ENCODE data around the gene TRIM23.
A peak's percentile ranks its signal among the peaks of the same experiment; 100 is the strongest.

The TRIM23 gene

DNA sequence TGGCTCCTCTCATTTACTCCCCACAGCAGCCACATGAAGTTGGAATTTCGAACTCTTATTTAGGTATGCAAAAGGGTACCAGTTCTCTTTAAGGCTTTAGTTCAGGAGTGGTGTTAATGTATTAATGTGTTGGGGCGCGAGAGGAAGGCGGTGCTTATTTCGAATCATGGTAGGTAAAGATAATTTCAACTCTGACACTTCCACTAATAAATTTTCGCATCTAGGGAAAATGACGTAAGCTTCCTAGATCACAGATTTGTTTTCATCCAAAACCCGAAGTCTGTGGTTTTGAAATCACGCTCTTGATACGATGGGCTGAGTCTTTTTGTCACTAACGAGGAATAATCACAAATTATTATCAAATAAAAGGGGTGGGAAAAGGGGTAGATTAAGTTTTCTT, 60.4 kb downstream of the TRIM23 start:
- peak; percentile 63 for DNase-seq (ENCODE audit: low spot score)

DNA sequence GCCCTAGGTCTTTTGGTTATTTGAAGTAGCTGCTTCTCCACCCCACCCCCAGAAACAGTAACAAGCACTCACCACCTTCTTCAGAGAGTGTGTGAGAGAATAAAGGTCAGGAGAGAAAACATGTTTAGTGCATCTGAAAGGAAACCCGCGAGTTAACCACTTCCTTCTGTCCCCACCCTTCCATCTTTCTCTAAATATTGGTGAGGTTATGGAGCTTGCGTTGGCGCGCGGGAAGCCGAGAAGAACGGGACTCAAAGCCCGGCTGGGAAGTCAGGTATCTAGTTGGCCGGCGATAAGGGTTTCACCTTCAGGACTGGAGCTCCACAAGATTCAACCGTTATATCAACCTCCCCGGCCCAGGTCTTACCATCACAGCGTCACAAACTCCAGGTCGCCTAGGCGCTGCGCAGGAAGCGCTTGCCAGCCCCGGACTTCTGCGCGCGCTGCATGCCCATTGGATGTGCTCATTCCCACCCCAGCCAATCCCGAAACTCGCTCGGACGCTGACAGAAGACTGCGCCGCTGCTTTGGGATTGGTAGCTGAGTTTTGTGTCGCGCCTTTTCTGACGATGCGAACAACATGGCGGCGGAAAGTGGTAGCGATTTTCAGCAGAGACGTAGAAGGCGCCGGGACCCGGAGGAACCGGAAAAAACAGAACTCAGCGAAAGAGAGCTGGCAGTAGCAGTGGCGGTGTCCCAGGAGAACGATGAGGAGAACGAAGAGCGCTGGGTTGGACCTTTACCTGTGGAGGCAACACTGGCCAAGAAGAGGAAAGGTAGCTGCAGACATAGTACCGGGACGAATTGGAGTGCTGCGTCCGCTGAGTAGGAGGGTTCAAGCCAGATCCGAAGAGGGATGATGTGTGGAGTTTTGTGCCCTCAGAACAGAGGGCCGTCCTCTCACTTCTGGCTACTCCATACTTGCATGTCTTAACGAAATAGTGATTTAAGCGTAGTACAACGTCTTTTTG, 61.1 kb downstream of the TRIM23 start, which contains the start of the genes CENPK and PPWD1:
Gene CENPK, minus strand, starts transcription at position 438 of the 971 bp plus-strand sequence. CDS start 8,261 bp downstream, outside the sequence.
Gene PPWD1, plus strand, starts transcription at position 566 of the 971 bp plus-strand sequence. Its CDS starts 15 bp downstream, at position 581.
- DNase-seq (ENCODE audit: low spot score) = peak; percentile 92

DNA sequence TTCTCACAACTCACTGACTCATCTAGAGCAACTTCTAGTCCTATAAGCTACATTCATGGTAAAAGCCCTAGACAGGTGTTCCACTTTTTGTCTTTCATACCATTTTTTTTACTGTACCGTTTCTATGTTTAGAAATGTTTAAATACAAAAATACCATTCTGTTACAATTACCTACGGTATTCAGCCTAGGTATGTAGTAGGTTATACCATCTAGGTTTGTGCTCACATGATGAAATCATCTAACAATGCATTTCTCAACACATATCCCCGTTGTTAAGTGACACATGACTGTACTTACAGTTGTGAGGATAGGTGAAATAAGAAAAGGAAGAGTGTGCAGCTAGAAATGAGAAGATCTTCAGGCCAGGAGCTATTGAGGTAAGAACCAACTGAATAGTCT, 67.4 kb downstream of the TRIM23 start:
- no peak for DNase-seq (ENCODE audit: low spot score)

DNA sequence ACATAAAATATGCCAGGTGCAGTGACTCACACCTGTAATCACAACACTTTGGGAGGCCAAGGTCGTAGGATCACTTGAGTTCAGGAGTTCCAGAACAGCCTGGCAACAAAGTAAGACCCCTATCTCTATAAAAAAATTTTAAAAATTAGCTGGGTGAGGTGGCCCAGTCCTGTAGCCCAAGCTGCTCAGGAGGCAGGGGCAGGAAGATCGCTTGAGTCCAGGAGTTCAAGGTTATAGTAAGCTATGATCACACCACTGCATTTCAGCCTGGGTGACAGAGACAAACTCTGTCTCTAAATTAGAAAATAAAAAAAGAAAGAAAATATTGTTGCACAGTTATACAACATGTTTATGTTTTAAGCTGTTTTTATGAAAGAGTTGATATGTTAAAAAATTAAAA, 68.0 kb downstream of the TRIM23 start:
- DNase-seq (ENCODE audit: low spot score) = no peak

DNA sequence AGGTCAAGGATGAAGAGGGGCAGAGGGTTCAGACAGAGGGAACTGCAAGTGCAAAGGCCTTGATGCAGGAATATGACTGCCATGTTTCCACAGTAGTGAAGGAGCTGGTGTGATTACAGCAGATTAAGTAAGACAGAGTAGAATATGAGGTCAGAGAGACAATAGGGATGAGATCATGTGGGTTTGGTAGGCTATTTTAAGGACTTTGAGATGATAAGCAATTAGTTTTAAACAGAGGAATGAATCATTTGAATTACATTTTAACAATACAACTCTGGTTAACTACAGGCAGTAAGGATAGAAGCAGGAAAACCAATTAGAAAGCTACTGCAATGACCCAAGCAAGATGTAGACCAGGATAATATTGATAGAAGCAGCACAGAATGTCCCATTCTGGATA, 68.8 kb downstream of the TRIM23 start:
- no peak for DNase-seq (ENCODE audit: low spot score)

DNA sequence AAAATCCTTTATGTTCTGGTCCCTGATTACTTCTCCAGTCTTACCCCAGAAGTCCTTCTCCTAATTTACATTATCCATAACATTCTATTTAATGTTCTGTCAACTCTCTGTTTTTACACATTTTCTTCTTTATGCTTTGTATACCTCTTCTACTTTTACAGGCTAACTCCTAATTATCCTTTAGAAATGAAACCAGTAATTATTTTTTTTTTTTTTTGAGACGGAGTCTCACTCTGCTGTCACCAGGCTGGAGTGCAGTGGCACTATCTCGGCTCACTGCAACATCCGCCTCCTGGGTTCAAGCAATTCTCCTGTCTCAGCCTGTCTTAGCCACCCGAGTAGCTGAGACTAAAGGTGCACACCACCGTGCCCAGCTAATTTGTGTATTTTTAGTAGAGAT, 70.2 kb downstream of the TRIM23 start:
- no peak for DNase-seq (ENCODE audit: low spot score)

DNA sequence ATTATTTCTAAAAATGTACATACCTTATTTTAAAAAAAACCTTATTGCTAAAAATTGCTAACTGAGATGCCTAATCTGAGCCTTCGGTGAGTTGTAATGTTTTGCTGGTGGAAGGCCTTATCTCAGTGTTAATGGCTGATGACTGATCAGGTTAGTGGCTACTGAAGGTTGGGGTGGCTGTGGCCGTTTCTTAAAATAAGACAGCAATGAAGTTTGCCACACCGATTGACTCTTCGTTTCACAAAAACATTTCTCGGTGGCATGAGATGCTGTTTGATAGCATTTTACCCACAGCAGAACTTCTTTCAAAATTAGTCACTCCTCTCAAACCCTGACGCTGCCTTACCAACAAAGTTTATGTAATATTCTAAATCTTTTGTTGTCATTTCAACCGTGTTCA, 75.9 kb downstream of the TRIM23 start:
- DNase-seq (ENCODE audit: low spot score) = no peak

DNA sequence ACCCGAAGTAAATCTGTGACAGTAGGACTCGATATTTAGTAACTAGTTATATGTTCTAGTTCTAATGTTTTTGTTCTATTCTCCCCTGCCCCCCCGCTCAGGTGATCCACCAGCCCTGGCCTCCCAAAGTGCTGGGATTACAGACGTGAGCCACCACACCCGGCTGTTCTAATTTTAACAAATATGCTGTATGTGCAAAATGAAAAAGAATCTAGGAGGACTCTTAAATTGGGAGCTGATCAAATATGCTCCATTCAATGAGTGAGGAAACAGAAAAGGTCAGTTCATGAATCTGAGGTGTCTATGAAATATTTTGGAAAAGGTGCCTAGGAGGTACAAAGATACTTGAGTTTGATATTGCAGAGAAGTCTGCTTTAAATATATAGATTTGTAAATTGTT, 78.0 kb downstream of the TRIM23 start:
- DNase-seq (ENCODE audit: low spot score) = no peak

DNA sequence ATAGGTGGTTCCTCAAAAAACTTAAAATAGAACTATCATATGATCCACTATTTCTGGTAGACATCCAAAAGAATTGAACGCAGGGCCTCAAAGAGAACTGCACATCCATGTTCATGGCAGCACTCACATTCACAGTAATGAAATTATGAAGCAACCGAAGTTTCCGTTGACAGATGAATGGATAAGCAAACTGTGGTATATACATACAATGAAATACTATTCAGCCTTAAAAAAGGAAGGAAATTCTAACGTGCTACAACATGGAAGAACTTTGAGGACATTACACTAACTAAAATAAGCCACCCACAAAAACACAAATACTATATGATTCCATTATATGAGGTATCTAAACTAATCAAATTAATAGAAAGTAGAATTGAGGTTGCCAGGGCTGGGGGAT, 79.7 kb downstream of the TRIM23 start:
- no peak for DNase-seq (ENCODE audit: low spot score)

DNA sequence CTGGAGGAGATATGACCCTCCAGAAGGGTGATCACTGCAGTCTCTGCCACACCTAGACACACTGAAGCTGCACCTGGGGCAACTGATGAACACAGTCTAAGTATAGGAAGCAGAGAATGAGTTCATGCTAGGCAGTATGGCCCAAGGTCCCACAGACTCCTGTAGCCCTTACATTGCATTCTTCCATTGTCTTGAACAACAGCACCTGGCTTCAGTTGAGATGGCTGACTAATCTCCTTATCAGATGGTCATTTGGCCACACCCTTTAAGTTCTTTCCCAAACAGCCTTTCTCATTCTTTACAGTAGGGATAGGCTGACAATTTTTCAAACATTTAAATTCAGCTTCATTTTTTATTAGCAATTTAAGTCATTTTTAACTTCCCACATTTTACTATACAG, 84.3 kb downstream of the TRIM23 start:
- DNase-seq (ENCODE audit: low spot score) = no peak

Data from hematopoietic multipotent progenitor cell treated with erythropoietin and hydrocortisone succinate and interleukin-3 and kit ligand, for 17 days (in vitro differentiated cells).